Anterior cingulate cortex (tissue), 58 donors: Measurements from ENCODE around the gene LLGL2.
"Not testable (repeated sequence)": the region's sequence is repeated elsewhere in the genome, so short reads cannot be mapped to it uniquely, and the experiment has no call there.

Experiments
- DNase-seq, 58 donors: peaks; one replicate each; lab custom pipeline; 2025; lab: John Stamatoyannopoulos, UW

LLGL2 gene

GRCh38 chr17:75518983-75519537, 6.4 kb upstream of the LLGL2 start:
- DNase-seq, result no peak

- DNase-seq, result not testable (repeated sequence)
These were observed 5.1 kb upstream of the LLGL2 start for GRCh38 chr17:75520413-75520812.

GRCh38 chr17:75521290-75521689, 4.2 kb upstream of the LLGL2 start:
- DNase-seq, result no peak

GRCh38 chr17:75521951-75522727, 3.4 kb upstream of the LLGL2 start:
- DNase-seq, result no peak

- no peak for DNase-seq
These were observed 1.9 kb upstream of the LLGL2 start for GRCh38 chr17:75523647-75524046.

DNA sequence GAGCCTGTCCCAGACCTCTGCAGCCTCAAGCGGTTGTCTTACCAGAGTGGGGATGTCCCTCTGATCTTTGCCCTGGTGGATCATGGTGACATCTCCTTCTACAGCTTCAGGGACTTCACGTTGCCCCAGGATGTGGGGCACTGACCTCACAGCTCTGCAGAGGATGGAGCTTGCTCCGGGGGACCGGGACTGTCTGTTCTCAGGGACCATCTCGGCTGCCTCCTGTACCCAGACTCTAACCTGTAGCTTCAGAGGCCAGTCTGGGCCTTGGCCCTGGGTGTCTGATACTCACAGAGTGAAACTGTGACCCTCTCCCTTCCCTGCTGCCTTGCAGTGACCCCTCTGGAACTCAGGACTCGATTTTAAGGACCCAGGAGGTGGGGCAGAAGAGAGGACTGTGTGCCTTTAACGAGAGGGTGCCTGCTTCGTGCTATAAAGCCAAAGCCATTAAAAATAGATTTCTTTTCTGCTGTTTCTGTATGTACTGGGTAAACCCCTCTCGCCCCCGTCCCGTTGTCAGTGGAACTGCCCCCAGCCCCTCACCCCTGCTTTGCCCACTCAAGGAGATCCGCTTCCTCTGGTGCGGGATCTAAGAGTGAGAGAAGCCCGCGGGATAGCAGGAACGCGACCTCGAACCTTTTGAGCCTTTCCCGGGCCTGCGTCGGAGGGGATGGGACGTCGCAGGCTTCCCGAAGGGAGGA, 1.1 kb upstream of the LLGL2 start:
- DNase-seq, result no peak

DNA sequence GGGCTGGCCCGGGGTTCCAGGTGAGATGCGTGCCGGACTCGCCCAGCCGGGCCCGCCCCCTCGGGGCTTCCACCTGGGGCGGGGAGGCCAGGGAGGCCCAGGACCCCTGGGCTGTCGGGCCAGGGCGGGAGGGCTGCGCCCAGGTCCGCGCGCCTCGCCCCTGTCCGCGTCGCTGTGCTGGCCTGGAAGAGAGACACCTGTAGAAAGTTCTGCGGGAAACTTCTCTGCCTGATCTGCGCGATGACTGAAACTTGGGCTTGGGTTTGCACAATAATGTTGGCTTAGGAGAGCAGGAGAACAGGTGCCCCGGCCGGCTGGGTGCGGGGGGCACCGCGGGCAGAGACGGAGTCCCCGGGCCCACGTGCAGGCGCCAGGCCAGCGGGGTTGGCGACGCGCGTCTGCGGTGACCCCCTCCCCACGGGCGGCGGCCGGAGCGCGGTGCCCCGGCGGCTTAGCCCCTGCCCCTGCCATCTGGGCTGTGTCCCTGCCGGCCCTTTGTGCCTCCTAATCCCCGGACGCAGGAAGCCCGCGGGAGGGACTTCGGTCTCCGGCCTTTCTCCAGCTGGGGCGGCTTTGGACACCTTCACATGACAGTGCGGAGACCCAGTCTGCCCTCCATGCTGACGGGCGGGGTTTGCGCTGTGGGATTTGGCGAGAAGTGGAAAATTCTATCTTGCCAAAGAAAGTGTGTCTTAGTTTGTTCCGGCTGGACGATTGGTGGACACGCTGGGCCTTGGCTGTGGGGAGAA, 483 bp downstream of the LLGL2 start:
- no peak for DNase-seq

GRCh38 chr17:75526555-75527270, 1.2 kb downstream of the LLGL2 start:
- no peak for DNase-seq

GRCh38 chr17:75530837-75531720, 5.6 kb downstream of the LLGL2 start:
- DNase-seq, result no peak

GRCh38 chr17:75531721-75532072, 6.2 kb downstream of the LLGL2 start:
- DNase-seq, result no peak

DNA sequence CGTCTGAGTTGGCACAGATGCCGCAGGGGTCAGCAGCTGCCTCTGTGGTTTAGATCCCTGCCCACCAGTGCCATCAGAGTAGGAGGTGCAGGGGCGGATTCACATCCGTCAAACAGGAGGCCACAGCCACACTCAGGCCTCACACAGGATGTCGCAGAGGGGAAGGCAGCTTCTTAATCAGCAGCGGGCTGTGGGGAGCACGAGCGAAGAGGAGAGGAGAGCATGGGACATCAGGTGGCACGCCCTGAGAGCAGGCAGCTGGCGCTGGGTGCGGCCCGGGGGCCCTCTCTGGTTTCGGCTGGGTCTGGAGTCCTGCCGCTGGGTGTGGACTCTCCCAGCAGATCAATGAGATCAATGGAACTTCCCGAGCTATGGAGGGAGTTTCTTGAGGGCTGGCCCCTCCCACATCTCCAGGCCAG, 9.6 kb downstream of the LLGL2 start:
- DNase-seq, result no peak

- DNase-seq, result no peak
These were observed 10.4 kb downstream of the LLGL2 start for GRCh38 chr17:75535871-75536270.

DNA sequence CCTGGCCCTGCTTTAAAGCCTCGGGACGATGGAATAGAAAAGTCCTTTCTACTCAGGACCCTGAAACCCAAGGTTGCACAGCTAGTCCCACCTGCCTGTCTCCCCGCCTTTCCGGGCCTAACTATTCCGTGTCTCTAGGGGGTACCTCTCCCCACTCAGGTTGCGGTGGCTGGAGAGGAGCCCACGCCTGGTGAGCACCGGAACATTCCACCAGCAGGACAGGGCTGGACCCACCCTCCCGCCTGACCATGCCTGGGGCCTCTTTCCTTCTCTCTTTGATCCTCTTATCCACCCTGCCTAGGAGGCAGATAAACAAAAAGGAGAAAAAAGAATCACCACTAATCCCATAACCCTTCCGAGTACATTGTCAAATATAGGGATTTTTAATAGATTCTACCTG, 10.9 kb downstream of the LLGL2 start:
- no peak for DNase-seq

DNA sequence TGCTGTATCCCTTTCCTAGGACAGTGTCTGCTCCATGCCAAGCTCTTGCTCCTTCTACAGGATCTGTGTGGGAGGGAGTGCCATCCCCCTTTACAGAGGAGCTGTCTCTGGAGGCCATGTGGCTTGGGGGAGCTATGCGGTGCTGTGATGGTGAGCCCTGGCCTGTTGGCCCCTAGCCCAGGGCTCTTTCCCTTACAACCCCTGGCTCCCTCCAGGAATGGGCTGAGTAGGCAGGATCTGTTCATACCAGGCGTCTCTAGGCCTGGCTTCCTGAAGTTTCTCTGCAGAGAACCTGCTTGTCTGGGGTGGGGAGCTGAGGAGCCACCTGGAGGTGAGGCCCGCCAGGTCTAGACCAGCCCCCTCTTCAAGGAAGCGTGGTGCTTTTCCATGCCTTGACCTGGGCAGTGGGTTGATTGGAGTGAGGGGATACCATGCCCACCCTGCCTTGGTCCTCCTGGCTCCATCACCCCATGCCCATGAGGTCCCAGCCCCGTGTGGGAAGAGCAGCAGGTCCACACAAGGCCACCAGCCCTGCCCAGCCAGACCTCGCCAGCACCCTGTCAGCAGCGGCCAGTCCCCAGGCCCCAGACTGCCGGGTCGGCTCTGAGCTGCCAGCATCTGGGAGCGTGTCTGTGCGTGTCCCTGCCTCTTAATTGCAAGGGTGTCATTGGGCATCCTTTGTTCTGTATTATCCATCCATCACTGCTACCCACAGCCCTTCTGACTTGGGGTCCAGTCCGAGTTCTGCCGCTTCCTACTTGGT, 14.7 kb downstream of the LLGL2 start:
- DNase-seq, result no peak

DNA sequence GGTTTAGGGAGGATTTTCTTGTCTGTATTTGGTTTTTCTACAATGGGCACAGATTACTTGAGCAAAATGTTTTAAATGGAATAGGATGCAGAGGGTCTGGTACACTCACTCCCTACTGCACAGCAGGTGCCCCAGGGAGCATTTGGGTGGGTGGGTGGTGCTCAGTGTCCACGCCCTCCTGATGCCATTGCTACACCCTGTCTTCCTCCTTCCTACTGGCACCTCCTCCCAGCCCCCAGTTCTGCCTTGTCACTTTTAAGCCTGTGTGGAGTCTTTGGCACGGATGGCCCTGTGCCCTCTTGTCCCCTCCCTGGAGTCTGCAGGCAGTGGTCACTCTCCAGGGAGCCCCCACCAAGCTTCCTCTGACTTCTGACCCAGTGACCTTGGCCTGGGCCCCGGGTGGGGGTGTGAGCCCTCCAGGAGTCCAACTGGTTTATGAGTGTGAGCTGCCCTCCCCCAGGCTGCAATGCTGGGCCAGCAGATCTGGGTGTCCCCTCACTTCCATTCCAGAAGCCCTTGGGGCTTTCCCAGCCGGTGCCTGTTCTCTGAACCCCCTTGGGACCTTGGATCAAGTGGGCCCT, 15.5 kb downstream of the LLGL2 start:
- no peak for DNase-seq

DNA sequence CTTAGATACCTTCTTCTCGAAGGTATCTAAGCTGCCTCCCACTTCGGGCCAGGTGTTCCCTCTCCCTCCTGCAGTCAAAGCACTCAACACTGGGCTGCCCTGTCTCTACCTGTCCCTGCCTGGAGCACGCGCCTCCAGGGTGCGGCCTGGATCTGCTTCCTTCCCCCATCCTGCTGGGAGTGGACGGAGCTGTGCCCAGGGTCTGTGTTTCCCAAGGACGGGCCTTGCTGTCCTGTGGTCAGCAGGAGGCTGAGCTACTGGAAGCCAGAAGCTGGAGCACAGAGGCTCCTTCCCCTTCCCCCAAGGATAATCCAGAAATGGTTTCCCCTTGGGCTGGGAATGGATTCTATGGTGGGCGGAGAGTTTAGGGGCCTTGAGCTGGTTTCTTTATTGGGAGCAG, 16.7 kb downstream of the LLGL2 start:
- DNase-seq, result no peak

DNA sequence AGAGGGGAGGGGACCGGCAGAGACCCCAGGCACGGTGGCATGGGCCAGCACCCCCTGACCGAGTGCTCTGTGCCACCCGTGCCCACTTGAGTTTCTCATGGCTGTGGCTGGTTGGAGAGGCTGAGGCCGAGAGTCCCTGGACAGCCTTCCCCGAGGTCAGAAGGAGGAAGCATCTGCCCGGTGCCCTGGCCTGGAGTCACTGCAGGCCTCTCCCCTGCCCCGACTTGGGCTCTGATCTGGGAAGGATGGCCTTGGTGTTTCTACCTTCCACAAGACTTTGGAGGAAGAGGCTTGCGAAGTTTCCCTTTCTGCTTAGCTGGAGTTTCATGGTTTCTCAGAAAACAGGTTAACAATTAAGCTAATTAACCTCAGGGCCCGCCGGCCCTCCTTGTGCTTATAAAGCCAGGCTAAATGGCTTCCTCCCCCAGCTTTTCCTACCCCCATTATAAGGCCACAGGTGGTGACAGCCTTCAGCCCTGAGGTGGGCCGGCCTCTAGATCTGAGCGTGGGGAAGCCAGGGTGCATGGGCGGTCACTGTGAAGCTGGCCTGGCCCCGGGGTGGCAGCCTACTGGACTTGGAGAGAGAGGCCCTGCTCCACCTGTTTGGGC, 17.3 kb downstream of the LLGL2 start:
- no peak for DNase-seq

GRCh38 chr17:75544250-75544649, 18.8 kb downstream of the LLGL2 start:
- no peak for DNase-seq
